Endothelial cell of umbilical vein (primary cell): Measurements from ENCODE around the gene POLD3. TPM values are rescaled to one million over a fixed set of nuclear protein-coding genes. Genes with fewer than 3 reads are reported as not detected.

ENCODE experiments used
- BruUV-seq: library from RNA; stranded (reverse); fragments of 400-500 nt; replicated peaks from 2 replicates; lab custom pipeline; 2021; lab: Mats Ljungman, UMichigan
- CTCF ChIA-PET: fragments of 300-600, 350-600 bp; sonication (Branson Sonifier 250); formaldehyde crosslinking; loops from one replicate; lab custom pipeline; 2021; ENCODE audit warnings: antibody characterized with exemption, inconsistent platforms; lab: Charles Lee
- POLR2A ChIA-PET: fragments of 300-600, 350-600 bp; sonication (Branson Sonifier 250); formaldehyde crosslinking; loops from one replicate; lab custom pipeline; 2021; ENCODE audit warnings: antibody characterized with exemption, inconsistent platforms; lab: Charles Lee
- DNase-seq: peaks from one replicate; pipeline ENCODE4 v3.0.0-alpha.2; 2011; ENCODE audit warnings: low read depth, low spot score
- FAIRE-seq: peaks from 2 replicates; lab custom pipeline; 2011; peaks lifted over from hg19 to GRCh38; lab: Jason Lieb, UNC
- H2AFZ ChIP-seq: 2 replicates; pipeline ENCODE4 v1.6.0; 2012; ENCODE audit warnings: low read depth, low read length, control low read depth, inconsistent platforms
- H3K27ac ChIP-seq: 2 replicates; pipeline ENCODE4 v1.5.1; 2011; ENCODE audit warnings: low read depth, mild to moderate bottlenecking, control low read depth, low read length, moderate library complexity; ENCODE audit not compliant: insufficient read depth
- H3K27me3 ChIP-seq, 2 experiments: 2 replicates each; pipeline versions ENCODE4 v1.6.0 to v1.6.1; 2011; ENCODE audit warnings: low read length in 2 of 2, mixed read lengths in 1 of 2; ENCODE audit not compliant: control insufficient read depth in 2 of 2, insufficient read depth in 2 of 2
- H3K36me3 ChIP-seq, 2 experiments: 2 replicates in 1 of 2; 3 replicates in 1 of 2; pipeline ENCODE4 v1.5.1; 2011; ENCODE audit warnings: low read length in 2 of 2, mild to moderate bottlenecking in 1 of 2, moderate library complexity in 1 of 2; ENCODE audit not compliant: control insufficient read depth in 2 of 2, insufficient read depth in 2 of 2; ENCODE audit errors: extremely low read depth in 1 of 2
- H3K4me1 ChIP-seq: 3 replicates; pipeline ENCODE4 v1.5.1; 2011; ENCODE audit warnings: mild to moderate bottlenecking, low read length; ENCODE audit not compliant: control insufficient read depth, insufficient read depth; ENCODE audit errors: extremely low read depth
- H3K4me2 ChIP-seq: 2 replicates; pipeline ENCODE4 v1.6.1; 2011; ENCODE audit warnings: low read length, control low read depth, mixed read lengths; ENCODE audit not compliant: insufficient read depth
- H3K4me3 ChIP-seq, 3 experiments: fragments of 200-600 bp in 1 of 3; sonication (generic), shearing (Covaris generic) in 1 of 3; replicated peaks in 1 of 3; 2 replicates each; pipeline ENCODE4 v1.5.1; 2011 to 2016; ENCODE audit warnings: control low read depth in 3 of 3, low read length in 3 of 3, mild to moderate bottlenecking in 2 of 3, inconsistent platforms in 1 of 3, low read depth in 1 of 3, moderate library complexity in 1 of 3; ENCODE audit not compliant: insufficient read depth in 1 of 3
- H3K79me2 ChIP-seq: 2 replicates; pipeline ENCODE4 v1.6.0; 2012; ENCODE audit warnings: low read length, inconsistent platforms; ENCODE audit not compliant: control insufficient read depth, insufficient read depth
- H3K9ac ChIP-seq: replicated peaks from 2 replicates; pipeline ENCODE3; 2011; ENCODE audit warnings: low read length, control low read depth; ENCODE audit not compliant: insufficient read depth; ENCODE audit errors: extremely low read depth
- H3K9me1 ChIP-seq: replicated peaks from 3 replicates; pipeline ENCODE4 v1.6.0; 2011; ENCODE audit warnings: mild to moderate bottlenecking, low read length; ENCODE audit not compliant: control insufficient read depth, insufficient read depth; ENCODE audit errors: extremely low read depth
- H3K9me3 ChIP-seq: replicated peaks from 2 replicates; pipeline ENCODE4 v1.5.1; 2012; ENCODE audit warnings: low read length, inconsistent platforms; ENCODE audit not compliant: control insufficient read depth, insufficient read depth
- H4K20me1 ChIP-seq: replicated peaks from 2 replicates; pipeline ENCODE3; 2011; ENCODE audit warnings: mild to moderate bottlenecking, low read length; ENCODE audit not compliant: control insufficient read depth, insufficient read depth; ENCODE audit errors: extremely low read depth
- EZH2 ChIP-seq: IDR thresholded peaks from 2 replicates; pipeline ENCODE4 v1.6.1; 2012; ENCODE audit warnings: borderline replicate concordance, low read depth, mild to moderate bottlenecking, moderate library complexity, low read length, inconsistent platforms; ENCODE audit not compliant: severe bottlenecking
- FOS ChIP-seq: IDR thresholded peaks from 2 replicates; pipeline ENCODE4 v1.6.1; 2011; ENCODE audit warnings: mild to moderate bottlenecking, low read length, moderate library complexity, borderline replicate concordance; ENCODE audit not compliant: insufficient read depth
- GATA2 ChIP-seq: IDR thresholded peaks from 2 replicates; pipeline ENCODE4 v1.7.0; 2011; ENCODE audit warnings: low read depth, mild to moderate bottlenecking, moderate library complexity, mixed read lengths, low read length; ENCODE audit not compliant: insufficient read length, insufficient read depth
- JUN ChIP-seq: IDR thresholded peaks from 2 replicates; pipeline ENCODE4 v1.6.1; 2011; ENCODE audit warnings: borderline replicate concordance, low read depth; ENCODE audit not compliant: insufficient read length, insufficient read depth
- MYC ChIP-seq: IDR thresholded peaks from one replicate; pipeline ENCODE4 v1.6.1; 2011; ENCODE audit warnings: mild to moderate bottlenecking, low read depth, low read length
- POLR2A ChIP-seq: IDR thresholded peaks from 2 replicates; pipeline ENCODE4 v1.6.1; 2012; ENCODE audit warnings: low read depth, mild to moderate bottlenecking, control low read depth, low read length
- POLR2AphosphoS5 ChIP-seq: IDR thresholded peaks from 2 replicates; pipeline ENCODE4 v1.6.1; 2012; ENCODE audit warnings: low read depth, mild to moderate bottlenecking, control low read depth, low read length, moderate library complexity; ENCODE audit not compliant: insufficient read depth
- dilution Hi-C: fragments of 300-500 bp; cut with MboI; formaldehyde crosslinking; loops from one replicate; pipeline ENCODE4 v1.15.0; 2019; ENCODE audit warnings: low sequenced_read_pairs; ENCODE audit not compliant: extremely low pct_ligation_motif_present
- intact Hi-C: fragments of 100-400 bp; cut with micrococcal nuclease; formaldehyde crosslinking; loops from one replicate; pipeline ENCODE4 v1.10.0; 2022
- polyA plus RNA-seq, 4 experiments: library from polyadenylated mRNA; depleted of rRNA in 3 of 4; stranded (reverse) in 3 of 4; unstranded in 1 of 4; fragments of >200 nt; gene quantifications; 2 replicates each; pipeline versions ENCODE4 v1.2.1 to v1.2.3, GENCODE V29; 2011 to 2012; ENCODE audit warnings: missing spikeins in 1 of 4
- total RNA-seq: library from RNA; stranded (reverse); gene quantifications from 2 replicates; pipeline ENCODE4 v1.2.3, GENCODE V29; 2021
- TF ChIP-seq, protein P1 (sequence below), 2 donors: IDR thresholded peaks; 1 replicate in 1 of 2; 2 replicates in 1 of 2; pipeline ENCODE4 v1.5.1; 2011; ENCODE audit warnings: low read length in 2 of 2, mild to moderate bottlenecking in 2 of 2, moderate library complexity in 2 of 2, control low read depth in 1 of 2, inconsistent platforms in 1 of 2, low read depth in 1 of 2; ENCODE audit not compliant: insufficient read depth in 1 of 2; ENCODE audit errors: extremely low read depth in 1 of 2
- TF ChIP-seq, protein P2 (sequence below): IDR thresholded peaks from 2 replicates; pipeline ENCODE4 v1.6.1; 2011; ENCODE audit not compliant: insufficient read depth, insufficient read length

Gene POLD3
- total and polyA plus RNA-seq, 2 donors (not counting 3 experiments of a cell fraction or from before 2014, with no cell fraction given), result 8.9 to 25.2 TPM

DNA sequence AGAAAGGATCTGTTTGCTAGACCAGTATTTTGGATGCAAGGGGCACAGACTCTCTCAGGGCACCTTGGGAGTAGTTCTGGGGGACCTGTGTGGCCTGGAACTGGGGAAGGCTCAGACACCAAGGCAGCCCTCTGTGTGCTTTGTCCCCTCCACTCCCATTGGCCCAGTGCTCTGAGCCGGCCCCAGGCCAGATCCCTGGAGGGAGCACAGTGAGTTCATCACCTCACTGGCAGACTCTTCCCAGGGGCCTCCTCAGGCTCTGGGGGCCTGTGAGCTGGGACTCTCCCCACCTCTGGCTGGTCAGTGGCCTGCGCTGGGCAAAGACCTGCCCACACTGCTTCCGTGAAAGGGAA, 87.1 kb downstream of the POLD3 start:
- Histone ChIP-seq H3K79me2 (no peaks in the 10 kb centered on the region), H3K9ac (no peak overlapping the region), H3K9me3 (no peaks in the 10 kb centered on the region), H3K4me1 (peaks cover 4% of the 10 kb centered on the region), H4K20me1 (no peaks in the 10 kb centered on the region), H3K4me2 (no peak overlapping the region), H3K9me1 (no peaks in the 10 kb centered on the region), H3K27me3 (no peaks in the 10 kb centered on the region), H3K36me3 (no peaks in the 10 kb centered on the region), H3K27ac (no peak overlapping the region), H3K4me3 (no peak overlapping the region), H2AFZ (no peak overlapping the region)
- dilution Hi-C loops, result no loop called here
- TF ChIP-seq POLR2A (no peak), EZH2 (no peak), MYC (no peak), JUN (no peak), POLR2AphosphoS5 (no peak), FOS (no peak), GATA2 (no peak)
- TF ChIP-seq, protein P1, sequence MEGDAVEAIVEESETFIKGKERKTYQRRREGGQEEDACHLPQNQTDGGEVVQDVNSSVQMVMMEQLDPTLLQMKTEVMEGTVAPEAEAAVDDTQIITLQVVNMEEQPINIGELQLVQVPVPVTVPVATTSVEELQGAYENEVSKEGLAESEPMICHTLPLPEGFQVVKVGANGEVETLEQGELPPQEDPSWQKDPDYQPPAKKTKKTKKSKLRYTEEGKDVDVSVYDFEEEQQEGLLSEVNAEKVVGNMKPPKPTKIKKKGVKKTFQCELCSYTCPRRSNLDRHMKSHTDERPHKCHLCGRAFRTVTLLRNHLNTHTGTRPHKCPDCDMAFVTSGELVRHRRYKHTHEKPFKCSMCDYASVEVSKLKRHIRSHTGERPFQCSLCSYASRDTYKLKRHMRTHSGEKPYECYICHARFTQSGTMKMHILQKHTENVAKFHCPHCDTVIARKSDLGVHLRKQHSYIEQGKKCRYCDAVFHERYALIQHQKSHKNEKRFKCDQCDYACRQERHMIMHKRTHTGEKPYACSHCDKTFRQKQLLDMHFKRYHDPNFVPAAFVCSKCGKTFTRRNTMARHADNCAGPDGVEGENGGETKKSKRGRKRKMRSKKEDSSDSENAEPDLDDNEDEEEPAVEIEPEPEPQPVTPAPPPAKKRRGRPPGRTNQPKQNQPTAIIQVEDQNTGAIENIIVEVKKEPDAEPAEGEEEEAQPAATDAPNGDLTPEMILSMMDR (IDR thresholded peaks at IDR 0.05; ENCODE audit: extremely low read depth in 1 of 2, insufficient read depth in 1 of 2, low read depth in 1 of 2, low read length in 2 of 2), result no peak
- TF ChIP-seq, protein P2, sequence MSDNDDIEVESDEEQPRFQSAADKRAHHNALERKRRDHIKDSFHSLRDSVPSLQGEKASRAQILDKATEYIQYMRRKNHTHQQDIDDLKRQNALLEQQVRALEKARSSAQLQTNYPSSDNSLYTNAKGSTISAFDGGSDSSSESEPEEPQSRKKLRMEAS, result no peak
- BruUV-seq, result no TSS peak
- FAIRE-seq, result no peak
- CTCF ChIA-PET, result interaction anchor here (5.3 kb wide), 1 partner anchor 22 kb away, joined by 31 read pairs; no protein-coding TSS in a partner anchor
- DNase-seq, result no peak
- intact Hi-C loops, result no loop called here
- POLR2A ChIA-PET, result no interaction called here
